HG02678 (cell line): ENCODE data around the gene UACA.

Experiments
- ATAC-seq: cut with Tn5 transposase; IDR thresholded peaks from one replicate; pipeline ENCODE4 v1.9.1; 2021; ENCODE audit warnings: mild to moderate bottlenecking, moderate library complexity; ENCODE audit not compliant: unreplicated experiment

Gene UACA

DNA sequence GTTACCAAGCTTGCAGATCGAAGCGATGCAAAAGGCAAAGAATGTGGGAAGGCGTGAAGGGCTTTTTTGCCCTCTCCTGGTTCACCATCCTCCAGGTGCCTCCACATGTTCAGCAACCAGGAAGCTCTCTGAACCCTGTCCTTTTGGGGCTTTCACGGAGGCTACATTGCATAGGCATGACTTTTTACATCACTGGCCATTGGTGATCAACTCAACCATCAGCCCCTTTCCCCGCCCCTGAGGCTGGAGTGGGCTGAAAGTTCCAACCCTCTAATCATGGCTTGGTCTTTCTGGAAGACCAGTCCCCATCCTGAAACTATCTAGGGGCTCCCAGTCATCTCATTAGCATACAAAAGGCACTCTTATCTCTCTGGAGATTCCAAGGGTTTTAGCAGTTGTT, 52.6 kb downstream of the UACA start:
- no peak for ATAC-seq

DNA sequence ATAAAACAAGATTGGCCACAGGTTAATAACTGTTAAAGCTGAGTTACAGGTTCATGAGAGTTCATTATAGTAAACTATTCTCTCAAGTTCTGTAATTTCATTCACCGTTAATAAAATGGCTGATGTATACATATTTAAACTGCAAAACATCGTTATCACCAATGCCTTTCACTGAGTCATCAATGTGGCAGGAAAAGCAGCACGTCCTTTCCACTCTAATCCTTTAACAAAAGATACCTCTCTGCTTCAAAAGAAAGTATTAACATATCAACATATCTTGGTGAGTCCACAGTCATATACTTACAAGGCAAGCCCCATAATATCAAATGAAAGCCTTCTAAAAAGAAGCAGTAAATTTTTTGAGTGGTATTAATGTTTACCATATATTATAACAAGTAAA, 54.5 kb downstream of the UACA start:
- ATAC-seq = no peak

DNA sequence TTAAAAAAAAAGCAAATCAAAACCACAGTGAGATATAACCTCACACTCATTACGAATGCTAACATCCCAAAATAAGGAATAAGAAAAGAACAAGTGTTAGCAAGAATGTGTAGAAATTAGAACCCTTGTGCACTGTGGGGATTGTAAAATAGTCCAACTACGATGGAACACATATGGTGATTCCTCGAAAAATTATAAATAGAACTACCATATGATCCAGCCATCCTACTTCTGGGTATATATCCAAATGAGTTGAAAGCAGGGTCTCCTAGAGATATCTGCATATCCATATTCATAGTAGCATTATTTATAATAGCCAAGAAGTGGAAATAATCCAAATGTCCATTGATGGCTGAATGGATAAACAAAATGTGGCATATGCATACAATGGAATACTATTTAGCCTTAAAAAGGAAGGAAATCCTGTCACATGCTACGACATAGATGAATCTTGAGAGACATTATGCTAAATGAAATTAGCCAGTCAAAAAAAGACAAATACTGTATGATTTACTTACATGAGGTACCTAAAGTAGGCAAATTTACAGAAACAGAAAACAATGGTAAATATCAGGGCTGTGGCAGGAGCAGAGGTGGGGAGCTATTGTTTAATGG, 55.6 kb downstream of the UACA start:
- no peak for ATAC-seq

- no peak for ATAC-seq
These were observed 58.6 kb downstream of the UACA start for GRCh38 chr15:70704731-70705130.

- no peak for ATAC-seq
These were observed 59.2 kb downstream of the UACA start for GRCh38 chr15:70704166-70704565.

- no peak for ATAC-seq
These were observed 60.1 kb downstream of the UACA start for GRCh38 chr15:70703096-70703878.

DNA sequence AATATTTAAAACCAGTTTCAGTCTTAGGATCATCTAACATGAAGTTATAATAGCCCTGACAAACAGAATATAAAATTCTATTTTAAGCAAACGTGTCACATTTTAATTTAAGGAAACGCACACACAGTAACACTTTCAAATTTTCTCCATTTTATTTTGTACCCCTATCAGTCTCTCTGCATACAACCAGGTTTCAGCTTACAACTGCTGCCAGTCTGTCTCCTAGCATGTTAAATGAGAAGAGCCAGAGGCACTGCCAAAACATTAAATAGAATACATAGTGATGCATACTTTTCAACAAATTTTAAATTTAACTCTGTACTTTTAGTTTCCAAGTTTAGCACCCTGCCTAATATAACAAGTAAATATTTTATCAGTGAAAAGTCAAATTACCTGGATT, 60.8 kb downstream of the UACA start:
- no peak for ATAC-seq

DNA sequence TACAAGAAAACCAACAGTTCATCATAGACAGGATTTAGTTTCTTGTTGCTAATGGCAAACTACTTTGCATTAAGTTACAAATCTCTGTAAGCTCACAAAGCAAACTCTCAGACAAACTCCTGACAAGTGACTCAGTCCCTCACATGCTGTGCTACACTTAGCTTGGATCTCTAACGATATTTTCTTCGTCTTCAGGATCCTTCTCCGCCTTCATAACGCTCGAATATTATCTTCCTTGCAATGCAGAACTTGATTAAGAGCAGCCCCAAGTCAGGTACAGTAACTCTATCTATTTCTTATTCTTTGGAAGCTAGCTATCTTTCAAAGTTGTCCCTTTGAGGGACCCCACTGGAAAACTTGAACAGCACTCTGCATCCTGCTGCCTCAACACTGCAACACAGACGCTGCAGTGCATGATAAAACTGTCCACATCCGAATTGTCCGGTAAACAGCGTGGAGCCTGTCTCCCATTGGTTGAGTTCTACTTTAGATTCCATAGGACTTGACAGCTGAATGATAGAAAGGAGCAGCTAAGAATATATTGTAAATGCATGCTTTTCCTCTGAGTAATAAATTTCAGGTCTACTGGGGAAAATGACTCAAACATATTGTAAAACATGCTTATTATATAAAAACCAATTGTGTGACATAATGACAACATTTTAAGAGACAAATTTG, 61.3 kb downstream of the UACA start:
- no peak for ATAC-seq

- ATAC-seq = no peak
These were observed 62.2 kb downstream of the UACA start for GRCh38 chr15:70701171-70701570.

GRCh38 chr15:70699890-70700289, 63.5 kb downstream of the UACA start:
- no peak for ATAC-seq

DNA sequence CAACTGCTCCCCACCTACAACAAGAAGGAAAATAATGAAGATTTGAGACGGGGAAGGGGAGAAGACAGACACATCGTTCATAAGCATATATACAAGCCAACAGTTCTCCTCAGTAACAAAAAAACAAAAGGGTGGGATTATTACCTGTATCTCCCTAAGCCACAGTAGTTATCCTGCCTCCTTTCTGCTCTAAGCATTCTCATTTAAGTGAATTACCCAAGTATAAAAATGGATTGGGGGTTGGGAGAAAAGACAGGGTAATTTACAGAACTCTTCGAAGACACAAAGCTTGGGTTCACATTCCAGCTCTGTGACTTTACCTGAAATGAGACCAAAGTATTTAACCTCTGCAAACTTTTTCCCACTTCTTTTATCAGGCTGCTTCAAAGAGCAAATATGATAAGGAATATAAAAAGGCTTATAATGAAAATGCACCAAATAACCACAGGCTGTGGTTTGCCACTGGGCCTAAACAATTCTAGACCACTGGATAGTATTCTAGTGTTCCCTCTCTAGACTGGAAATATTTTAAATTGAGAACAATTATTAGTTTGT, 64.4 kb downstream of the UACA start:
- ATAC-seq = no peak

GRCh38 chr15:70698426-70698825, 64.9 kb downstream of the UACA start:
- no peak for ATAC-seq

DNA sequence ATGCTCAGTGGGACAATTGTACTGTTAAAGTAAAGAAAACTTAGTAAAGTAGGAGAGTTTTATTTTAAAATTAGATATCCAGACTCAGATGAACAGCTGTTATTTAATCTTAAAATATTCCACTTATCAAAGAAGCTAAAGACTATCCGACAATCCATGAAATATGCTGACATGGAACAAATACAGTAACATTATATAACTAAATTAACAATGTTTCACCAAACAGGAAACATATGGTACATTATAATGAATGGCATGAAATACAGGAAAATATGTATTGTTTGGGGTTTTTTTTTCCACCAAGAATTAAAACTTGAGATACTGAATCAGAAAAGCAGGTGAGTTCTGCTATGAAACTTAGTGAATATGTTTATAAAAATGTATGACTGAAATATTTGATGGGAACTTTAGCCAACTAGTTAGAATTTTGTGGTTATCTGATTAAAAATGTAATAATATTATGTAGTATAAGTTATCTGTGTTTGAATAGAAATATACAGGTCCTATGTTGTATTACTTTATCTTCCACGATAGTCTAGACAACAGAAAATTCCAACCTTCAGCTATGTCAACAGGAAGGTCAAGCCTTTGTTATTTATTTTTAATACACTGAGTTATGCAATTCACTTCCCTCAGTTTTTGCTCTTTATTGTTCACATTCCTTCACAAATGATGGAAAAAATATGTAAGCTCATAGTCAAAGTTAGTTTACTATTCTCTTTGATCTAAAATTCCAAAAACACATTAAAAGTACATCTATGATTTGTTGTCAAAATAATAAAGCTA, 72.7 kb downstream of the UACA start:
- ATAC-seq = no peak

DNA sequence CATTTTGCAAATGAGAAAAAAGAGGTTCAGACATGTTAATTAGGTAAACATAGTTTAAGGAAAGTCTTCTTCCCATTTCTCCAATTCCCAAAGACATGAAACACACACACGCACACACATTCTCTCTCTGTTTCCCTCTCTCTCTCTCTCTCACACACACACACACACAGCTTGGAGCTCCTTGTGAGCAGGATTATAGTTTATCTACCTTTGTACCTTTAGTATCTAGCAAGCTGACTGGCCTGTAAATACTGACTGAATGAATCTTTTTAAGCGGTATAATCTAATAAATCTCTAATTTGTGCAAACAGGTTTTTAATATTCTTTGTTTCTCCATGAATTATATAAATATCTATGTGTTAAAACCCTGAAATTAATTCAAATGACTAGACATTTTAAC, 73.3 kb downstream of the UACA start:
- ATAC-seq = no peak

DNA sequence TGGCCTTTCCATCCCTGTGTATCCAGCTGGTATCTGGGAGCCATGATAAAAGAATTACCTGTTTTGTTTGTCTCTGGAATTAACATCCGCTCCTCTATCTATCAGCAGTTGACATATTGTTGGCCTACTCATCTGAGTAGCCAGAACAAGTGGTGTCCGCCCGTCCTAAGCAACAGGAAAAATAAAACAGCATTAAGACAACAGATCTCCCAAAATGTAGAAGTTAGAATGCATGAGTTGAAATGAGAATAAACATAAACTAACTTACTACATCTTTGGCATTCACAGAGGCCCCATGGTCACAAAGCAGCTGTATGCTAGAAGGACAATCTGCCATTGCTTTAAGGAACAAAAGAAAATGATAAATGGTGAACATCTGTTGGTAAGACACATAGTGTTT, 75.9 kb downstream of the UACA start:
- no peak for ATAC-seq

GRCh38 chr15:70680817-70681216, 82.5 kb downstream of the UACA start:
- no peak for ATAC-seq

DNA sequence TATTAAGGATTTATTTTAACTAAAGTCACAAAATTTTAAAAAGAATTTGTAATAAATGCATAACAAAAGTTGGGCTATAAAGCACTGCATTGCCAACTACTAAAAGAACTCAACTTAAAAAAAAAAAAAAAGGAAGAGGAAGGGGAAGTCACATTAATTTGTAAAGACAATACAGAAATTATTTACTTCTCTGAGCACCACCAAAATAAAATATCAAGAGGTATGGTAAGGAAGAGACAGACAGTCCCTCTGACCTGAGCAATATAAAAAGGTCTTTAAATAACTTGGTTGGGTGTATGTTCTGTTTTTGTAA, 83.5 kb downstream of the UACA start:
- no peak for ATAC-seq

- peak; percentile 57 for ATAC-seq
These were observed 91.3 kb downstream of the UACA start for GRCh38 chr15:70672081-70672480.

DNA sequence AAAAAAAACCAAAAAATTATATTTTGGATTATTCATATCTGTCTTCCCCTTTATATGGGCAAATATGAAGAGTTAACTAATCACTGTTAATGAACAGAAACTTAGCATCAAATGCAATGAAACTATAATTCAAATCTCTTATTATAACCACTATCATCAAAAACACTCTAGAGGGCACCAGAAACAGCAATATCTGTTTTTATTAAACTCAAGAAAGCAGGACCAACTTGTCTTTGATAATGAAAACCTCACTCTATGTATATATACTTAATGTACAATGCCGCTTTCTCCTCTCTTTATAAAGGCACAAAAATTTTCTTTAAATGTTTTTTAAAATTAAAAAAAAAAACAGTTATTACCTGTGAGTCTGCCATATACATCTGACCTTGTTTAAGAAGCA, 92.7 kb downstream of the UACA start:
- ATAC-seq = no peak

- no peak for ATAC-seq
These were observed 93.2 kb downstream of the UACA start for GRCh38 chr15:70669966-70670658.
